Gastrocnemius medialis (tissue), 4 donors: ENCODE results near the gene EPN3.

Source experiments
- POLR2A ChIP-seq, 2 donors: fragments of 450-650 bp; IDR thresholded peaks; one replicate each; pipeline ENCODE4 v1.6.1; 2017; ENCODE audit warnings: antibody characterized with exemption in 2 of 2, mild to moderate bottlenecking in 2 of 2, moderate library complexity in 2 of 2
- TF ChIP-seq, protein P1 (sequence below), 5 experiments: fragments of 450-650 bp in 3 of 5; fragments of 200-600 bp in 2 of 5; sonication (generic) in 2 of 5; IDR thresholded peaks in 4 of 5; conservative IDR thresholded peaks in 1 of 5; 1 replicate in 4 of 5; 2 replicates in 1 of 5; pipeline ENCODE4 v1.5.1; 2016 to 2019; ENCODE audit warnings: antibody characterized with exemption in 5 of 5, mild to moderate bottlenecking in 3 of 5, moderate library complexity in 3 of 5

DNA sequence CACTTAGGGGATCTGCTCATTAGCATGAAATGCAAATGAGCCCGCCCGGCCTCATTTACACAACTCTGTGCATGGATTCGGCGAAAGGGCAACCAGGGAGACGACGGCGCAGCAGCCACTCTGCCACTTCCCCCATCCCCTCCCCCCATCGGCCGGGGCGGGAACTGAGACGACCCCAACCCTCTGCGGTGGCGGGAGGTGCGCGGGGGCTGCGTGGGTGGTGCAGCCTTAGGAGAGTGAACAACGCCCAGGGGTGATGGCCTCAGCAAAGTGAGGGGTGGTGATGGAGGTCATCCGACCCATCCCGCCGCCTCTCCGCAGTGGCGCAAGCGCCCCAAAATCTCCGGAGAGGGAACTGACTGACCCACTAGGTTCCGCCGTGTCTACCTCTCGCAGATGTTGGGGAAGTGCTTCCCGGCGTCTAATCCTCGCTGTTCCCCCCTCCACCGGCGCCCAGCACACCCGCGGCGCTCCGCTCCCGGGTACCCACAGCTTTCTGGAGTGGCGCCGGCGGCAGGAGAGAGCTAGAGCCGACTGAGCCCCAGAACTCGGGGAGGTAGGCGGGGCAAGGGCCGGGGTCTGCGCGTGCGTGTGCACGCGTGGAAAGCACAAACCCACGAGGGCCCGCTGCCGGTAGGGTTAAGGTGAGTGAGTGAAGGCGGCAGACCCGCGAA lies 26.5 kb downstream of the EPN3 start:
- TF ChIP-seq, protein P1, sequence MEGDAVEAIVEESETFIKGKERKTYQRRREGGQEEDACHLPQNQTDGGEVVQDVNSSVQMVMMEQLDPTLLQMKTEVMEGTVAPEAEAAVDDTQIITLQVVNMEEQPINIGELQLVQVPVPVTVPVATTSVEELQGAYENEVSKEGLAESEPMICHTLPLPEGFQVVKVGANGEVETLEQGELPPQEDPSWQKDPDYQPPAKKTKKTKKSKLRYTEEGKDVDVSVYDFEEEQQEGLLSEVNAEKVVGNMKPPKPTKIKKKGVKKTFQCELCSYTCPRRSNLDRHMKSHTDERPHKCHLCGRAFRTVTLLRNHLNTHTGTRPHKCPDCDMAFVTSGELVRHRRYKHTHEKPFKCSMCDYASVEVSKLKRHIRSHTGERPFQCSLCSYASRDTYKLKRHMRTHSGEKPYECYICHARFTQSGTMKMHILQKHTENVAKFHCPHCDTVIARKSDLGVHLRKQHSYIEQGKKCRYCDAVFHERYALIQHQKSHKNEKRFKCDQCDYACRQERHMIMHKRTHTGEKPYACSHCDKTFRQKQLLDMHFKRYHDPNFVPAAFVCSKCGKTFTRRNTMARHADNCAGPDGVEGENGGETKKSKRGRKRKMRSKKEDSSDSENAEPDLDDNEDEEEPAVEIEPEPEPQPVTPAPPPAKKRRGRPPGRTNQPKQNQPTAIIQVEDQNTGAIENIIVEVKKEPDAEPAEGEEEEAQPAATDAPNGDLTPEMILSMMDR (IDR thresholded peaks at IDR 0.05 in 4 of 5, conservative IDR thresholded peaks at IDR 0.05 in 1 of 5) = no peak
- no peak for TF ChIP-seq POLR2A (IDR thresholded peaks at IDR 0.05)
